Mucosa of stomach (tissue), 1 donor: Measurements from ENCODE around the gene BCL11A.

ENCODE experiments used
- H3K27me3 ChIP-seq: one replicate; pipeline ENCODE4 v1.7.0; 2013; ENCODE audit warnings: mild to moderate bottlenecking, low read length; ENCODE audit not compliant: control insufficient read depth, insufficient read depth
- H3K36me3 ChIP-seq: one replicate; pipeline ENCODE4 v1.7.0; 2013; ENCODE audit warnings: low read length; ENCODE audit not compliant: control insufficient read depth, insufficient read depth
- H3K4me1 ChIP-seq: one replicate; pipeline ENCODE4 v1.7.0; 2013; ENCODE audit warnings: mild to moderate bottlenecking, low read length; ENCODE audit not compliant: control insufficient read depth, insufficient read depth
- H3K4me3 ChIP-seq: one replicate; pipeline ENCODE4 v1.7.0; 2013; ENCODE audit warnings: low read length
- H3K9ac ChIP-seq: one replicate; pipeline ENCODE4 v1.7.0; 2013; ENCODE audit warnings: mild to moderate bottlenecking, low read length, moderate library complexity
- H3K9me3 ChIP-seq: one replicate; pipeline ENCODE4 v1.7.0; 2013; ENCODE audit warnings: mild to moderate bottlenecking, low read length, moderate library complexity; ENCODE audit not compliant: control insufficient read depth
- donor health status: Pancreatic carcinoma.

Gene BCL11A

DNA sequence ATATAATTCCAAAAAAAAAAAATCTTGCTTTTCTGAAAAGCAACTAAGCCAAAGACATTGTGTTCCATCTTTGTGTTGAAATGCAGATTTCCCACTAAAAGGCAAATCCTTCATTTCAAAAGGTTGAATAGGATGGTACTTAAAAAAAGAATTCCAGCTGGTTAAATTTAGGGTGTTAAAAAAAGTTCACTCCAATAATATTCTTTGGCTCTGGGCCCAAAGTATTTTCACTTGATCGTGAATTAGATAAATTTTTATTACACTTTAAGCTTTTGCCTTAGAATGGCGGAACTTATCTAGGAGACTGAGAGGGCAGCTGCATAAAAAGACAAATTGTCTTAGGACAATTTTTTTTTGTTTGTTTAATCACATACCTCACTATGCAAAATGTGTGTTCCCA, 79.2 kb downstream of the BCL11A start:
- no peaks in the 10 kb centered on the region for H3K36me3 ChIP-seq
- no peak overlapping the region for H3K4me3 ChIP-seq
- no peak overlapping the region for H3K9ac ChIP-seq
- no peaks in the 10 kb centered on the region for H3K27me3 ChIP-seq
- no peaks in the 10 kb centered on the region for H3K9me3 ChIP-seq
- peaks cover 7% of the 10 kb centered on the region for H3K4me1 ChIP-seq

DNA sequence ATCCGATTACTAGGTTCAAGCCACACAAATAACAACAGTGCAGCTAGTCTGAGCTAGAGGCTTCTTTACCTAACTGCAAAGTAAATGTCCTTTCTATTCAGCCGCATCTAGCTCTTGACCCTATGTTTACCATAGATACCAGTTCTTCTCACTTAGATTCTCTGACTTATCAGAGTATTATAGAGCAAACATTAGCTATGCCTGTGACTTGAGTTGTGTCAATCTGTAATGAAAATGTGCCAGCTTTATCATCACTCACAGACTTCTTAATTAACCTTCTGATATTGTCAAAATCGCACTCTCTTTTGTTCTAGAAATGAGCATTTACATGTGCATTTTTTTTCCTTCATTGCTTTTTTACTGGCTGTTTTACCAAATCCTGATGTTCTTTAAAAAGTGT, 79.9 kb downstream of the BCL11A start:
- H3K4me1 ChIP-seq = peaks cover 7% of the 10 kb centered on the region
- H3K36me3 ChIP-seq = no peaks in the 10 kb centered on the region
- no peak overlapping the region for H3K4me3 ChIP-seq
- no peak overlapping the region for H3K9ac ChIP-seq
- no peaks in the 10 kb centered on the region for H3K9me3 ChIP-seq
- no peaks in the 10 kb centered on the region for H3K27me3 ChIP-seq

DNA sequence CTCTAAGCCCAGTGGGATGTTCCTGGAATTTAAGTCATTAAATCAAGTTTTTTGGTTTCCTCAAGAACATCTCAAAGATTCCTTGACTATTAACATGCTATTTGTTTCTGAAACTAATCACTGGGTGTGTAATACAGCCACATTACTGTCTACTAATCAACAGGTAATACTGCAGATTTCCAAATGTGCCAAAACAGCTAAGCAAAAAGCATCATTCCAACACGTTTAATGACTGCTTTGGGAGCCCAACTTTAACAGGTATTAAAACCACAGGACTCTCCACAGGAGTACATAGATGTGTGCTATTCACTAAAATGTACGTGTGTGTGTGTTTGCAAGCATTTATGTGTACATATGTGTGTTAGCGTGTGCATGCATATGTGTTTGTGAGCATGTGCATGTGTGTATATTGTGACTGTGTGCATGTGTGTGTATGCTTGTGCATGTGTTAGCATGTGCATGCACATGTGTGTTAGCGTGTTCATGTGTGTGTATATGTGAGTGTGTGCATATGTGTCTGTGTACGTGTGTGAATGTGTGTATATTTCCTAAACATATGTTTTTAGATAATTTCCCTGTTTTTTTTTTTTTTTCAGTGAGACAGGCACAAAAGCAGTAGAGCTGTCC, 80.7 kb downstream of the BCL11A start:
- H3K4me1 ChIP-seq = peaks cover 7% of the 10 kb centered on the region
- H3K27me3 ChIP-seq = no peaks in the 10 kb centered on the region
- H3K9ac ChIP-seq = no peak overlapping the region
- H3K36me3 ChIP-seq = no peaks in the 10 kb centered on the region
- no peaks in the 10 kb centered on the region for H3K9me3 ChIP-seq
- no peak overlapping the region for H3K4me3 ChIP-seq

DNA sequence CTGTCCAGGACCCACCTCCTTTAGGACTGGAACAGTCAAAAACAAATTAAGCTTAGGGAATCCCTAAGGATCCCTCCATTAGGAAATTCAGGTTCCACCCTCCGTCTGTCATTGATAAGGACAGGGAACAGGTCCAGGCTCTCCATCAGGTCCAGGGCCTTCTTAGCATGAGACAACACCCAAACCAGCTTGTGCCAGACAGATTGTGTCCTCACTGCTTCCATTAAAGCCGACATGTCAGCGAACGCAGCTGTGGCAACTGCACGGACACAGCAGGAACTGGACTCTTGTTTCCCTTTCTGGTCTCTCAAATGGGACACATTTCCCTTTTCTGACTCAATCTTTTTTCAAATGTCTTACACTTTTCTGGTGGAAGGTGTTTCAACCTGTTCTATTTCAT, 81.4 kb downstream of the BCL11A start:
- no peaks in the 10 kb centered on the region for H3K27me3 ChIP-seq
- H3K36me3 ChIP-seq = no peaks in the 10 kb centered on the region
- H3K9ac ChIP-seq = no peak overlapping the region
- peaks cover 7% of the 10 kb centered on the region for H3K4me1 ChIP-seq
- H3K4me3 ChIP-seq = no peak overlapping the region
- no peaks in the 10 kb centered on the region for H3K9me3 ChIP-seq

DNA sequence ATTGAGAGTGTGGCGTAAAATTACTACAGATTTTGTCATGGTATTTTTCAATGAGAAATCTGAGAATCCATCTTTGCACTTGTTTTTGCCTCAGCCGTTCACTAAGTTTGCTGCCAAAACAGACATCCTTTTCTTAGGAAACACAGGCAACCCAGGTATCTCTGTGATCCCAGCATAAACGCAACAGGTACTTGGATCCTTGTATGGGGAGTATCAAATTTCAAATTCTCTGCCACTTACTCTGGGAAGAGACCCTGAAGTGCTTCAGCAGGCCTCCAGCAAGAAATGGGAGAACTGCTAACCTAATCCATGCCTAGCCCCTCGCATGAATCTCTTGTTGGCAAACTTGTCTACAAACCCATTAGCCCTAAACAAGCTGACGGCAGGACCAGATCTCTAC, 83.1 kb downstream of the BCL11A start:
- Histone ChIP-seq H3K27me3 (no peaks in the 10 kb centered on the region), H3K9ac (no peak overlapping the region), H3K9me3 (no peaks in the 10 kb centered on the region), H3K4me3 (no peak overlapping the region), H3K4me1 (peaks cover 10% of the 10 kb centered on the region), H3K36me3 (no peaks in the 10 kb centered on the region)

DNA sequence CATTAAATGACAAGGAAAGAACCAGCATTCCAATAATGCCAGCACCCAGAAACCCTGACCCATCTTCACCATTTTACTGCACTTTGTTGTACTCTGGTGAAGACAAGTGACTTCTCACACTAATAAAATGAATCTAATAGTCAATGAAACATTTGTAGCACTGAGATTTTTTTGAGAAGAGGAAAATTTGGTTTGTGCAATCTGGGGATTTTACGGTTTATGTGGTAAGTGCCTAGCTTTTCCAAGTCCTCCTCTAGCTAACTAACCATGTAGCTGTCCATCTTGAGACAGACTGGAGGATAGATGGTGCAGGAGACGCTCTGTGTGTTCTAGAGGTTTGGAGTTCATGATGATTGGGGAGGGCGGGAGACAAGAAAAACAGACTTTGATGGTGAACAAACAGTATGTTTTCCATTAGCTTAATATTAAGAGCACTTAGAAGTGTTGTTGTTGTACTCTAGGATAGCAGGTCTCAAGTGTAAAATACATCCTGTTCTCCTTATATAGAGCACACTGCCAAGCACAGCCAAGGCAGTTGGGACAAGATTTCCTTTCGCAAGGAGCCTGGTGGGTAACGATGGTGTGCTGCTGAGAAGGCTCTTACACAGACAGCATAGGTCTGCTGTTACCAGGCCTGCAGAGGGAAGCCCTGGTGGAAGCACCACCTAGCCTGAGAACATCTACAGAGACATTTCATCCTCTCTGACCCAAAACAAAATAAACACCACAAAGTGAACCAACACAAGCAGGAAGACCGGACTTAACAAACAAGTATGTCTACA, 83.7 kb downstream of the BCL11A start:
- Histone ChIP-seq H3K4me1 (peaks cover 10% of the 10 kb centered on the region), H3K9me3 (no peaks in the 10 kb centered on the region), H3K36me3 (no peaks in the 10 kb centered on the region), H3K27me3 (no peaks in the 10 kb centered on the region), H3K9ac (no peak overlapping the region), H3K4me3 (no peak overlapping the region)

DNA sequence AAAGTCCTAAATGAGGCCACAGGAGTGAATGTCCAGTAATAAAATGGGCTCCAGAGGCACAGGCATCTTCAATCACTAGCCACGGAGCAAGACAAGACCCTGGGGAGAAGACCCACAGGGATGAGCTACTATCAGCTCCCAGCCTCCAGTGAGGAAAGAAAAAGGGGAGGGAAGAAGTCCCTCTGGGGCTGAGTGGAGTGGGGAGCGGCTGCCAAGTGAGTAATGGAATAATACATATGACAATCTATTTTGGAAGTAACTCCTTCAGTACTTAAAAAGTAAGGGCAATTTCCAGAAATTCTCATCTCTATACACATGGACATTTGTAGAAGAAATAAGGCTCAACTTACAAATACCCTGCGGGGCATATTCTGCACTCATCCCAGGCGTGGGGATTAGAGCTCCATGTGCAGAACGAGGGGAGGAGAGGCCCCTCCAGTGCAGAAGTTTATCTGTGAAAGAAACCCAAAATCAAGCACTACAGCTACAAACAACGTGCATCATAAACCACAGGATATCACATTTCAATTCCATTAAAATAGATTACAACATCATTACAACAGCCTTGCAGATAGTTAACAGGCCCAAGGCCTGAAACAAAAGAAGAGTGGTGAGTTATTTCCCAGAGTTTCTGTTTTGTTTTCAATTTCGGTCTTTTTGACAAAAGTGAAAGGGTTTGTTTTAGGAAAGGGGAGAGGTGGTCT, 84.9 kb downstream of the BCL11A start:
- H3K27me3 ChIP-seq = no peaks in the 10 kb centered on the region

DNA sequence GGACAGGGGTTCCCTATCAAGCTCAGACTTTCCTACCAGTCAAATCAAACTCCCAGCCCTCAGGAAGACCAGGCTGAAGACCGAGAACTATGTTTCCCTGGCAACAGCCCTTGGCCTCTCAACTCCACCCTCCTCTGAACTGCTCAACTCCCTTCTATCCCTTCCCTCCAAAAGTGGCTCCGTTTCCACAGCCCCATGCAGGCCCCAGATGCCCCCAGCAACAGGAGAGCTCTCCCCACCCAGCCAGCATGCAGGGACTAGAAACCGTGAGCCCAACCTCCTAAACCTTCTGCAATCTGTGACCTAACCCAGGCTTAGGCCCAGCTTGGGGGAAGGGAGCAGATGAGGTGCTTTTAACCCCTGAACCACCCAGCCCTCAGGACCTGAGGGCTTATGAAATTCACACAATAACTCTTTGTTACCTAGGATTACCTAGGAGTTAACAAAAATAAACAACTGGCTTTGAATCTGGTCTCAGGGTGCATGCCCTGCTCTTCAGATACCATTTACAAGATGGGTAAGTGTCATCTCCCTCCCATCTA, 87.2 kb downstream of the BCL11A start:
- H3K9ac ChIP-seq = no peak overlapping the region
- no peaks in the 10 kb centered on the region for H3K9me3 ChIP-seq
- peaks cover 10% of the 10 kb centered on the region for H3K4me1 ChIP-seq
- no peaks in the 10 kb centered on the region for H3K36me3 ChIP-seq
- H3K4me3 ChIP-seq = no peak overlapping the region
- no peaks in the 10 kb centered on the region for H3K27me3 ChIP-seq

More for the DNA sequence above, 84.9 kb downstream of the BCL11A start:
- Histone ChIP-seq H3K9me3 (no peaks in the 10 kb centered on the region), H3K4me3 (no peak overlapping the region), H3K36me3 (no peaks in the 10 kb centered on the region), H3K9ac (no peak overlapping the region), H3K4me1 (peaks cover 10% of the 10 kb centered on the region)

DNA sequence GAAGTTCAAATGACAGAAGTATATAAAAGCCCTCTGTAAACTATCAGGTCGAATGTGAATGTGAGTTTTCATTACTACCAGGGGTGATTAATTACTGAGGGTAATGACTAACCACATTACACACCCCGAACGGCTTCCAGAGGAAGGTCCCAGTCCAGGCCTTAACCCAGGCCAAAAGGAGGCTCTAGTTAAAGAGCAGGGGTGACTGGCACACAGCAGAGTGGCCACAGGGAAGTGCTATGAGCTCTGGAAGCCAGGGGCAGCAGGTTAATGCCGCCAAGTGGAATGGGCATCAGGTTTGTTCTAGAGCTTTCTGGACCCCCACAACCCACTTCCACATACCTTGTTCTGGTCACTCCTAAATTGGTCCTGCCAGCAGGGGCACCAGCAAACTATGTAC, 87.7 kb downstream of the BCL11A start:
- H3K4me3 ChIP-seq = no peak overlapping the region
- H3K9me3 ChIP-seq = no peaks in the 10 kb centered on the region
- peaks cover 10% of the 10 kb centered on the region for H3K4me1 ChIP-seq
- H3K9ac ChIP-seq = no peak overlapping the region
- no peaks in the 10 kb centered on the region for H3K27me3 ChIP-seq
- H3K36me3 ChIP-seq = no peaks in the 10 kb centered on the region

DNA sequence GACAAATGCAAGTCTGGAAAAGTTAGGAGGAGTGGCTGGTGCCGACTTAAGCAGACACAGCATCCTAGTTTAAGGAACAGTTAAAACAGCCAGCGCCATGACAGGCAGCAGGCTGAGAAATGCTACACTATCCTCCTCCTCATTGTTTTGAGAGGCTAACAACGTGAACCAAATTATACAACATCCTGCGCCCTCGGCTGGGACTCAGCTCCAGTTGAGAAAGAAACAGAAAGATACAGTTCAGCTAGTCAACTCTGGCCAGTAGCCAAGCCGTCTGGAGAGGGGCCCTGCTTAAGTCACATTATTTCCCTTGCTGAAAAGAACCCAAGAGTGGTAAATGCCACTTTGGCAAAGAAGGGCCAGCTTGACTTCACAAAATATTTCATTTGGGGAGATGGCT, 90.2 kb downstream of the BCL11A start:
- H3K9ac ChIP-seq = no peak overlapping the region
- no peak overlapping the region for H3K4me3 ChIP-seq
- peaks cover 10% of the 10 kb centered on the region for H3K4me1 ChIP-seq
- H3K36me3 ChIP-seq = no peaks in the 10 kb centered on the region
- H3K9me3 ChIP-seq = no peaks in the 10 kb centered on the region
- H3K27me3 ChIP-seq = no peaks in the 10 kb centered on the region

DNA sequence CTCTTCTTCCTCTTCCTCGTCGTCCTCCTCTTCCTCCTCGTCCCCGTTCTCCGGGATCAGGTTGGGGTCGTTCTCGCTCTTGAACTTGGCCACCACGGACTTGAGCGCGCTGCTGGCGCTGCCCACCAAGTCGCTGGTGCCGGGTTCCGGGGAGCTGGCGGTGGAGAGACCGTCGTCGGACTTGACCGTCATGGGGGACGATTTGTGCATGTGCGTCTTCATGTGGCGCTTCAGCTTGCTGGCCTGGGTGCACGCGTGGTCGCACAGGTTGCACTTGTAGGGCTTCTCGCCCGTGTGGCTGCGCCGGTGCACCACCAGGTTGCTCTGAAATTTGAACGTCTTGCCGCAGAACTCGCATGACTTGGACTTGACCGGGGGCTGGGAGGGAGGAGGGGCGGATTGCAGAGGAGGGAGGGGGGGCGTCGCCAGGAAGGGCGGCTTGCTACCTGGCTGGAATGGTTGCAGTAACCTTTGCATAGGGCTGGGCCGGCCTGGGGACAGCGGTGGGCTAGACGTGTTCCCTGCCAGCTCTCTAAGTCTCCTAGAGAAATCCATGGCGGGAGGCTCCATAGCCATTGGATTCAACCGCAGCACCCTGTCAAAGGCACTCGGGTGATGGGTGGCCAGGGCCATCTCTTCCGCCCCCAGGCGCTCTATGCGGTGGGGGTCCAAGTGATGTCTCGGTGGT, 91.9 kb downstream of the BCL11A start:
- no peak overlapping the region for H3K9ac ChIP-seq
- peaks cover 10% of the 10 kb centered on the region for H3K4me1 ChIP-seq
- H3K27me3 ChIP-seq = no peaks in the 10 kb centered on the region
- no peaks in the 10 kb centered on the region for H3K9me3 ChIP-seq
- H3K4me3 ChIP-seq = no peak overlapping the region
- H3K36me3 ChIP-seq = no peaks in the 10 kb centered on the region
